Natural killer cell (primary cell): ENCODE data around the gene FXN. TPM values are rescaled to one million over a fixed set of nuclear protein-coding genes. Genes with fewer than 3 reads are reported as not detected.

Experiments
- ATAC-seq, 3 donors: fragments of 150-1000 bp in 2 of 3; fragments of 200-7000 bp in 1 of 3; cut with Tn5 transposase; 1 replicate in 1 of 3; 2 replicates in 2 of 3; pipeline ENCODE4 v1.10.0; 2021; ENCODE audit warnings: mild to moderate bottlenecking in 2 of 3, moderate library complexity in 2 of 3
- DNase-seq, 2 donors: peaks; one replicate each; pipeline versions ENCODE4 v3.0.0 to v3.0.0-alpha.2; 2013 to 2021; ENCODE audit warnings: mixed read lengths in 1 of 2
- H3K27ac ChIP-seq: one replicate; pipeline ENCODE4 v1.5.1; 2013; ENCODE audit warnings: mild to moderate bottlenecking, low read length
- H3K27me3 ChIP-seq: one replicate; pipeline ENCODE4 v1.6.1; 2013; ENCODE audit warnings: low read length; ENCODE audit not compliant: control insufficient read depth, insufficient read depth
- H3K36me3 ChIP-seq: one replicate; pipeline ENCODE4 v1.6.1; 2013; ENCODE audit warnings: low read length; ENCODE audit not compliant: control insufficient read depth, insufficient read depth
- H3K4me1 ChIP-seq: one replicate; pipeline ENCODE4 v1.6.1; 2013; ENCODE audit warnings: low read length; ENCODE audit not compliant: control insufficient read depth, insufficient read depth
- H3K4me3 ChIP-seq: one replicate; pipeline ENCODE4 v1.5.1; 2013; ENCODE audit warnings: low read length
- H3K9me3 ChIP-seq: one replicate; pipeline ENCODE4 v1.6.1; 2013; ENCODE audit warnings: low read length; ENCODE audit not compliant: control insufficient read depth, insufficient read depth
- H3K27ac Mint-ChIP-seq, 2 donors: one replicate each; pipeline ENCODE4 v1.8.0; 2022; ENCODE audit warnings: mild to moderate bottlenecking in 2 of 2, mixed read lengths in 2 of 2, moderate library complexity in 1 of 2
- H3K27me3 Mint-ChIP-seq, 2 donors: one replicate each; pipeline ENCODE4 v1.8.0; 2022; ENCODE audit warnings: low read depth in 2 of 2, mixed read lengths in 2 of 2
- H3K36me3 Mint-ChIP-seq: one replicate; pipeline ENCODE4 v1.8.0; 2022; ENCODE audit warnings: mixed read lengths
- H3K4me1 Mint-ChIP-seq, 2 donors: one replicate each; pipeline ENCODE4 v1.8.0; 2022; ENCODE audit warnings: mixed read lengths in 2 of 2
- H3K4me3 Mint-ChIP-seq: one replicate; pipeline ENCODE4 v1.8.0; 2022; ENCODE audit warnings: mild to moderate bottlenecking, moderate library complexity, mixed read lengths
- H3K9me3 Mint-ChIP-seq, 2 donors: one replicate each; pipeline ENCODE4 v1.8.0; 2022; ENCODE audit warnings: mixed read lengths in 2 of 2
- CTCF ChIP-seq: fragments of 200-600 bp; IDR thresholded peaks from one replicate; pipeline ENCODE4 v1.8.0; 2022; ENCODE audit warnings: antibody characterized with exemption
- WGBS: methylation state at CpG from one replicate; pipeline ENCODE4 v1.1.7; 2013; ENCODE audit warnings: missing lambda C conversion rate; ENCODE audit not compliant: insufficient coverage; 5-methylcytosine and 5-hydroxymethylcytosine counted together
- intact Hi-C: fragments of 100-400 bp; cut with micrococcal nuclease; formaldehyde crosslinking; loops from one replicate; pipeline ENCODE4 v1.14.2; 2022
- total RNA-seq, 4 donors: library from RNA; stranded (reverse); fragments of 120-200 nt in 1 of 4; gene quantifications; one replicate each; pipeline versions ENCODE4 v1.2.3 to v1.2.4, GENCODE V29; 2013 to 2022

FXN gene
- total RNA-seq, 3 donors from 2014 or later (not counting 1 experiment from before 2014, with no cell fraction given): 11.5 to 19.4 (median 18.9) TPM

GRCh38 chr9:69019808-69020207, 15.7 kb upstream of the FXN start:
- Mint-ChIP-seq H3K36me3 (no peaks in the 10 kb centered on the region), H3K9me3 (no peaks in the 10 kb centered on the region), H3K27ac (peak overlapping the region; percentile 78 to 79), H3K4me3 (peak overlapping the region; percentile 80), H3K27me3 (peaks cover 0 to 1% of the 10 kb centered on the region in 2 donors), H3K4me1 (peaks cover 35 to 37% of the 10 kb centered on the region in 2 donors)
- DNase-seq (peak in 1 of 2 donors; percentile 70), ATAC-seq (peak; percentile 91 to 99 (median 98))
- H3K27ac ChIP-seq: peak overlapping the region; percentile 9
- WGBS: 15% methylated on average over 2 of the region's 3 CpGs
- no peak for TF ChIP-seq CTCF
- H3K9me3 ChIP-seq: no peaks in the 10 kb centered on the region
- intact Hi-C loops: no loop called here
- H3K36me3 ChIP-seq: no peaks in the 10 kb centered on the region
- no peak overlapping the region for H3K4me3 ChIP-seq
- no peaks in the 10 kb centered on the region for H3K27me3 ChIP-seq
- H3K4me1 ChIP-seq: peaks cover 17% of the 10 kb centered on the region

- intact Hi-C loops: no loop called here
These were observed 15.0 kb upstream of the FXN start for GRCh38 chr9:69020301-69021145.

GRCh38 chr9:69023650-69024049, 11.9 kb upstream of the FXN start:
- no peak for TF ChIP-seq CTCF
- Histone ChIP-seq H3K4me1 (peaks cover 29% of the 10 kb centered on the region), H3K9me3 (no peaks in the 10 kb centered on the region), H3K36me3 (no peaks in the 10 kb centered on the region), H3K27me3 (no peaks in the 10 kb centered on the region), H3K27ac (no peak overlapping the region), H3K4me3 (no peak overlapping the region)
- WGBS: 70% methylated on average over 5 of the region's 7 CpGs
- no peak overlapping the region for H3K4me3 Mint-ChIP-seq
- no peaks in the 10 kb centered on the region for H3K36me3 Mint-ChIP-seq
- H3K27ac Mint-ChIP-seq: no peak overlapping the region
- intact Hi-C loops: no loop called here
- ATAC-seq (no peak), DNase-seq (no peak)
- peaks cover 48 to 50% of the 10 kb centered on the region in 2 donors for H3K4me1 Mint-ChIP-seq
- no peaks in the 10 kb centered on the region for H3K9me3 Mint-ChIP-seq
- H3K27me3 Mint-ChIP-seq: no peaks in the 10 kb centered on the region

More at GRCh38 chr9:69020301-69021145, 15.0 kb upstream of the FXN start:
- Mint-ChIP-seq H3K4me1 (peaks cover 35 to 37% of the 10 kb centered on the region in 2 donors), H3K27me3 (no peaks in the 10 kb centered on the region), H3K36me3 (no peaks in the 10 kb centered on the region), H3K9me3 (no peaks in the 10 kb centered on the region), H3K27ac (peak overlapping the region; percentile 78 to 79), H3K4me3 (peak overlapping the region; percentile 80)
- Histone ChIP-seq H3K9me3 (no peaks in the 10 kb centered on the region), H3K27me3 (no peaks in the 10 kb centered on the region), H3K36me3 (no peaks in the 10 kb centered on the region), H3K4me3 (no peak overlapping the region), H3K27ac (no peak overlapping the region), H3K4me1 (peaks cover 17% of the 10 kb centered on the region)
- WGBS: 98% methylated on average over 8 of the region's 8 CpGs
- ATAC-seq: no peak
- no peak for DNase-seq
- no peak for TF ChIP-seq CTCF
